Tibial nerve (tissue), 4 donors: ENCODE measurements around the gene COQ8A.

Experiments used
- EP300 ChIP-seq, 2 donors: sonication (generic); formaldehyde crosslinking; IDR thresholded peaks; one replicate each; pipeline ENCODE4 v1.6.1; 2017; ENCODE audit warnings: antibody characterized with exemption in 2 of 2, mild to moderate bottlenecking in 1 of 2
- POLR2A ChIP-seq, 2 donors: fragments of 450-650 bp; IDR thresholded peaks; one replicate each; pipeline ENCODE4 v1.6.1; 2017; ENCODE audit warnings: antibody characterized with exemption in 2 of 2, mild to moderate bottlenecking in 2 of 2, moderate library complexity in 2 of 2
- TF ChIP-seq, protein P1 (sequence below), 5 experiments: fragments of 200-600 bp in 3 of 5; fragments of 450-650 bp in 2 of 5; sonication (generic) in 3 of 5; IDR thresholded peaks; one replicate each; pipeline ENCODE4 v1.5.1; 2016 to 2019; ENCODE audit warnings: antibody characterized with exemption in 5 of 5, mild to moderate bottlenecking in 3 of 5, moderate library complexity in 2 of 5

DNA sequence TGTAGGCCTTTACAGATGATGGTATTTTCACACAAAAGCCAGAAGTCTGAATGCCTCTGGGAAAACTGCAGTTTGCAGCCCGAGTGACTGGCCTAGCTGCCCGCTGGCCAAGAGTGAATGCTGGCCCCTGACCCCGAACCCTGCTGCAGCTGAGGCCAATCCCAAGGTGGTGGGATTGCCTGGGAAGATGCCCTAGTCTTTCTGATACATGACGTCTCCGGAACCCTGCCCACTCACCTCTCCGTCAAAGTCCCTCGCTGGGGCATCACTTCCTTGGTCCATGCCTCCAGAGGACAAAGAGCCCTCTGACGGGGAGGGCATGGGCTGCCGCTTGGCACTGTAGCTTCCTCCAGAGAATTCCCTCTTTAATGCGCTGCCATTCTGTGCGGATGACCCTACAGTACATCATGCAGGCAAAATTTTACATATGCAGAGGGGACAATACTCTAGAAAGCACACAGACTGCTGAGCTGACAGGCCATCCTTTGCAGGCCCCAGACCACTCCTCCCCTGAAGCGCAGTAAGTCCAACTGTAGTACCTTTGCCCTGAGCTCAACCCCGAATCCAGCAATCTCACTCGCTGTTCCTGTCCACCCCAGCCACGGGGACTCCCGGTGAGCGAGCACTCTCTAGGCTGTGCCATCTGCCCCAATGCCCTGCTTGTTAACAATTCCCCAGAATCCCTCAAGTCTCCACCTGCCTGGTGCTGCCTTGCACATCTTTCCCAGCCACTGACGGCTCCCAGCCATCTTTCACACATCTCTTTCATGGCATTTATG, 54.7 kb downstream of the COQ8A start:
- TF ChIP-seq, protein P1, sequence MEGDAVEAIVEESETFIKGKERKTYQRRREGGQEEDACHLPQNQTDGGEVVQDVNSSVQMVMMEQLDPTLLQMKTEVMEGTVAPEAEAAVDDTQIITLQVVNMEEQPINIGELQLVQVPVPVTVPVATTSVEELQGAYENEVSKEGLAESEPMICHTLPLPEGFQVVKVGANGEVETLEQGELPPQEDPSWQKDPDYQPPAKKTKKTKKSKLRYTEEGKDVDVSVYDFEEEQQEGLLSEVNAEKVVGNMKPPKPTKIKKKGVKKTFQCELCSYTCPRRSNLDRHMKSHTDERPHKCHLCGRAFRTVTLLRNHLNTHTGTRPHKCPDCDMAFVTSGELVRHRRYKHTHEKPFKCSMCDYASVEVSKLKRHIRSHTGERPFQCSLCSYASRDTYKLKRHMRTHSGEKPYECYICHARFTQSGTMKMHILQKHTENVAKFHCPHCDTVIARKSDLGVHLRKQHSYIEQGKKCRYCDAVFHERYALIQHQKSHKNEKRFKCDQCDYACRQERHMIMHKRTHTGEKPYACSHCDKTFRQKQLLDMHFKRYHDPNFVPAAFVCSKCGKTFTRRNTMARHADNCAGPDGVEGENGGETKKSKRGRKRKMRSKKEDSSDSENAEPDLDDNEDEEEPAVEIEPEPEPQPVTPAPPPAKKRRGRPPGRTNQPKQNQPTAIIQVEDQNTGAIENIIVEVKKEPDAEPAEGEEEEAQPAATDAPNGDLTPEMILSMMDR (IDR thresholded peaks at IDR 0.05): no peak
- TF ChIP-seq EP300 (IDR thresholded peaks at IDR 0.05): no peak
- no peak for TF ChIP-seq POLR2A (IDR thresholded peaks at IDR 0.05)
